Liver (tissue), 3 donors: ENCODE measurements around the gene NFIA.

Experiments used
- EGR1 ChIP-seq, 2 donors: IDR thresholded peaks; 2 replicates each; pipeline ENCODE4 v1.6.1; 2016 to 2018; ENCODE audit warnings: antibody characterized with exemption in 2 of 2, low read depth in 2 of 2
- FOXA2 ChIP-seq: IDR thresholded peaks from 2 replicates; pipeline ENCODE4 v1.6.1; 2016; ENCODE audit warnings: antibody characterized with exemption
- GABPA ChIP-seq, 2 donors: IDR thresholded peaks in 1 of 2; conservative IDR thresholded peaks in 1 of 2; 2 replicates each; pipeline ENCODE4 v1.6.1; 2016; ENCODE audit warnings: antibody characterized with exemption in 2 of 2, mild to moderate bottlenecking in 1 of 2, moderate library complexity in 1 of 2
- JUND ChIP-seq, 2 donors: IDR thresholded peaks; 2 replicates each; pipeline ENCODE4 v1.6.1; 2016; ENCODE audit warnings: antibody characterized with exemption in 2 of 2
- NR2F2 ChIP-seq: IDR thresholded peaks from 2 replicates; pipeline ENCODE4 v1.6.1; 2016; ENCODE audit warnings: antibody characterized with exemption
- RAD21 ChIP-seq, 2 donors: IDR thresholded peaks; 2 replicates each; pipeline ENCODE4 v1.6.1; 2016; ENCODE audit warnings: antibody characterized with exemption in 2 of 2, mild to moderate bottlenecking in 2 of 2
- RXRA ChIP-seq, 2 donors: IDR thresholded peaks; 2 replicates each; pipeline ENCODE4 v1.6.1; 2017 to 2018; ENCODE audit warnings: antibody characterized with exemption in 2 of 2, mild to moderate bottlenecking in 1 of 2
- TAF1 ChIP-seq: conservative IDR thresholded peaks from 2 replicates; pipeline ENCODE4 v1.6.1; 2016; ENCODE audit warnings: antibody characterized with exemption, mild to moderate bottlenecking
- YY1 ChIP-seq: IDR thresholded peaks from 2 replicates; pipeline ENCODE4 v1.6.1; 2016; ENCODE audit warnings: antibody characterized with exemption, mild to moderate bottlenecking
- TF ChIP-seq, protein P1 (sequence below): IDR thresholded peaks from 2 replicates; pipeline ENCODE4 v1.6.1; 2016; ENCODE audit warnings: antibody characterized with exemption
- TF ChIP-seq, protein P2 (sequence below): fragments of 150-350 bp; IDR thresholded peaks from 2 replicates; pipeline ENCODE4 v1.5.1; 2017; ENCODE audit warnings: improper control_type of control experiment, low read depth, low read length; ENCODE audit not compliant: missing input control
- TF ChIP-seq, protein P3 (sequence below): IDR thresholded peaks from 2 replicates; pipeline ENCODE4 v1.6.1; 2016; ENCODE audit warnings: antibody characterized with exemption
- TF ChIP-seq, protein P4 (sequence below): IDR thresholded peaks from 2 replicates; pipeline ENCODE4 v1.6.1; 2016; ENCODE audit warnings: antibody characterized with exemption, mild to moderate bottlenecking
- donor health status: healthy.
- donor health status: healthy.

DNA sequence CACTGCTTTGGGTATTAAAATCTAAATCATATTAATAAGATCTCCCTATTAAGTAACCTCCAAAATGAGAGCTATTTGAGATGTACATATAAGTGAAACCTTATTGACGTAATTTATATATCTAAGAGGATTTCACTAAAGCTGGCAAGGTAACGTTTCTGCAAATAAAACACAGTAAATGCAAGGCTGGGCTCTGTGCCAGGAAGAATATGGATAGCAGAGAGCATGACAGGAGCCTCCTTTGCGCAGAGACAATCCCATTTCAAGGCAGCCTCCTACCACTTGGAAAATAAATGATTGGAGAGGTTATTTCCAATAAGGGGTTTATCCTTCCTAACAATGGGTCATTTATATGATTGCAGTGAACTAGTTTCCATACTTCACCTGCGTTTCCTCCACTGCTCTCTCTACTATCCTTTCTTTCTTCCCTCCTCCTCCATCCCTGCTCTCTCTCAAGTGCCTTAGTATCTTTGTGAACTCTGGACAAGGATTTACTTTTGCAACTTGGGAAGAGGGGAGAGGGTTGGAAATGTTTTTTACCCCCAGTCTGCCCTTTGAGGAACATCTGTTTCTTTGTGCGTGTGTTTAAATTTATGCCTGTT lies 3.0 kb upstream of the NFIA start:
- TF ChIP-seq GABPA (IDR thresholded peaks at IDR 0.05 in 1 of 2, conservative IDR thresholded peaks at IDR 0.05 in 1 of 2) (no peak), YY1 (no peak), NR2F2 (no peak), JUND (IDR thresholded peaks at IDR 0.05) (no peak), TAF1 (no peak), RAD21 (IDR thresholded peaks at IDR 0.05) (no peak), RXRA (IDR thresholded peaks at IDR 0.05) (no peak), EGR1 (IDR thresholded peaks at IDR 0.05; ENCODE audit: low read depth in 2 of 2) (no peak), FOXA2 (no peak)
- TF ChIP-seq, protein P1, sequence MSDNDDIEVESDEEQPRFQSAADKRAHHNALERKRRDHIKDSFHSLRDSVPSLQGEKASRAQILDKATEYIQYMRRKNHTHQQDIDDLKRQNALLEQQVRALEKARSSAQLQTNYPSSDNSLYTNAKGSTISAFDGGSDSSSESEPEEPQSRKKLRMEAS: no peak
- TF ChIP-seq, protein P2, sequence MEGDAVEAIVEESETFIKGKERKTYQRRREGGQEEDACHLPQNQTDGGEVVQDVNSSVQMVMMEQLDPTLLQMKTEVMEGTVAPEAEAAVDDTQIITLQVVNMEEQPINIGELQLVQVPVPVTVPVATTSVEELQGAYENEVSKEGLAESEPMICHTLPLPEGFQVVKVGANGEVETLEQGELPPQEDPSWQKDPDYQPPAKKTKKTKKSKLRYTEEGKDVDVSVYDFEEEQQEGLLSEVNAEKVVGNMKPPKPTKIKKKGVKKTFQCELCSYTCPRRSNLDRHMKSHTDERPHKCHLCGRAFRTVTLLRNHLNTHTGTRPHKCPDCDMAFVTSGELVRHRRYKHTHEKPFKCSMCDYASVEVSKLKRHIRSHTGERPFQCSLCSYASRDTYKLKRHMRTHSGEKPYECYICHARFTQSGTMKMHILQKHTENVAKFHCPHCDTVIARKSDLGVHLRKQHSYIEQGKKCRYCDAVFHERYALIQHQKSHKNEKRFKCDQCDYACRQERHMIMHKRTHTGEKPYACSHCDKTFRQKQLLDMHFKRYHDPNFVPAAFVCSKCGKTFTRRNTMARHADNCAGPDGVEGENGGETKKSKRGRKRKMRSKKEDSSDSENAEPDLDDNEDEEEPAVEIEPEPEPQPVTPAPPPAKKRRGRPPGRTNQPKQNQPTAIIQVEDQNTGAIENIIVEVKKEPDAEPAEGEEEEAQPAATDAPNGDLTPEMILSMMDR: no peak
- TF ChIP-seq, protein P3, sequence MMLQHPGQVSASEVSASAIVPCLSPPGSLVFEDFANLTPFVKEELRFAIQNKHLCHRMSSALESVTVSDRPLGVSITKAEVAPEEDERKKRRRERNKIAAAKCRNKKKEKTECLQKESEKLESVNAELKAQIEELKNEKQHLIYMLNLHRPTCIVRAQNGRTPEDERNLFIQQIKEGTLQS: no peak
- TF ChIP-seq, protein P4, sequence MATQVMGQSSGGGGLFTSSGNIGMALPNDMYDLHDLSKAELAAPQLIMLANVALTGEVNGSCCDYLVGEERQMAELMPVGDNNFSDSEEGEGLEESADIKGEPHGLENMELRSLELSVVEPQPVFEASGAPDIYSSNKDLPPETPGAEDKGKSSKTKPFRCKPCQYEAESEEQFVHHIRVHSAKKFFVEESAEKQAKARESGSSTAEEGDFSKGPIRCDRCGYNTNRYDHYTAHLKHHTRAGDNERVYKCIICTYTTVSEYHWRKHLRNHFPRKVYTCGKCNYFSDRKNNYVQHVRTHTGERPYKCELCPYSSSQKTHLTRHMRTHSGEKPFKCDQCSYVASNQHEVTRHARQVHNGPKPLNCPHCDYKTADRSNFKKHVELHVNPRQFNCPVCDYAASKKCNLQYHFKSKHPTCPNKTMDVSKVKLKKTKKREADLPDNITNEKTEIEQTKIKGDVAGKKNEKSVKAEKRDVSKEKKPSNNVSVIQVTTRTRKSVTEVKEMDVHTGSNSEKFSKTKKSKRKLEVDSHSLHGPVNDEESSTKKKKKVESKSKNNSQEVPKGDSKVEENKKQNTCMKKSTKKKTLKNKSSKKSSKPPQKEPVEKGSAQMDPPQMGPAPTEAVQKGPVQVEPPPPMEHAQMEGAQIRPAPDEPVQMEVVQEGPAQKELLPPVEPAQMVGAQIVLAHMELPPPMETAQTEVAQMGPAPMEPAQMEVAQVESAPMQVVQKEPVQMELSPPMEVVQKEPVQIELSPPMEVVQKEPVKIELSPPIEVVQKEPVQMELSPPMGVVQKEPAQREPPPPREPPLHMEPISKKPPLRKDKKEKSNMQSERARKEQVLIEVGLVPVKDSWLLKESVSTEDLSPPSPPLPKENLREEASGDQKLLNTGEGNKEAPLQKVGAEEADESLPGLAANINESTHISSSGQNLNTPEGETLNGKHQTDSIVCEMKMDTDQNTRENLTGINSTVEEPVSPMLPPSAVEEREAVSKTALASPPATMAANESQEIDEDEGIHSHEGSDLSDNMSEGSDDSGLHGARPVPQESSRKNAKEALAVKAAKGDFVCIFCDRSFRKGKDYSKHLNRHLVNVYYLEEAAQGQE: no peak
